T-helper 1 cell treated with Interleukin-12 subunit alpha and Interleukin-12 subunit beta and Interleukin-4 antibody, amounts not matched to agents 30 μg/mL and 1 μg/mL, for 36 hours (primary cell): ENCODE data around the gene GOSR2.
"Not testable (repeated sequence)": the region's sequence is repeated elsewhere in the genome, so short reads cannot be mapped to it uniquely, and the experiment has no call there.

ENCODE experiments used
- H3K27ac Mint-ChIP-seq: one replicate; pipeline ENCODE4 v1.8.0; 2021; ENCODE audit warnings: mild to moderate bottlenecking, mixed read lengths
- H3K27me3 Mint-ChIP-seq: one replicate; pipeline ENCODE4 v1.8.0; 2021; ENCODE audit warnings: low read depth, mixed read lengths
- H3K36me3 Mint-ChIP-seq: one replicate; pipeline ENCODE4 v1.8.0; 2021; ENCODE audit warnings: low read depth, mixed read lengths
- H3K4me1 Mint-ChIP-seq: one replicate; pipeline ENCODE4 v1.8.0; 2021; ENCODE audit warnings: low read depth, mixed read lengths
- H3K4me3 Mint-ChIP-seq: one replicate; pipeline ENCODE4 v1.8.0; 2021; ENCODE audit warnings: mild to moderate bottlenecking, moderate library complexity, mixed read lengths
- H3K9me3 Mint-ChIP-seq: one replicate; pipeline ENCODE4 v1.8.0; 2021; ENCODE audit warnings: mixed read lengths

GOSR2 gene

GRCh38 chr17:46977348-46977747, 54.4 kb downstream of the GOSR2 start:
- Mint-ChIP-seq H3K9me3 (no peaks in the 10 kb centered on the region), H3K4me3 (no peak overlapping the region), H3K27ac (no peak overlapping the region), H3K27me3 (peaks cover 55% of the 10 kb centered on the region), H3K4me1 (peaks cover 6% of the 10 kb centered on the region), H3K36me3 (no peaks in the 10 kb centered on the region)

GRCh38 chr17:46977750-46978488, 55.0 kb downstream of the GOSR2 start:
- no peaks in the 10 kb centered on the region for H3K9me3 Mint-ChIP-seq
- H3K27me3 Mint-ChIP-seq: peaks cover 58% of the 10 kb centered on the region
- no peaks in the 10 kb centered on the region for H3K36me3 Mint-ChIP-seq
- peaks cover 6% of the 10 kb centered on the region for H3K4me1 Mint-ChIP-seq
- H3K27ac Mint-ChIP-seq: no peak overlapping the region
- peak overlapping the region; percentile 55 for H3K4me3 Mint-ChIP-seq

- H3K4me3 Mint-ChIP-seq: peak overlapping the region; percentile 55
- H3K9me3 Mint-ChIP-seq: no peaks in the 10 kb centered on the region
- peaks cover 58% of the 10 kb centered on the region for H3K27me3 Mint-ChIP-seq
- no peak overlapping the region for H3K27ac Mint-ChIP-seq
- H3K36me3 Mint-ChIP-seq: no peaks in the 10 kb centered on the region
- H3K4me1 Mint-ChIP-seq: peaks cover 6% of the 10 kb centered on the region
Measured at GRCh38 chr17:46978489-46979146, 55.7 kb downstream of the GOSR2 start.

- H3K27me3 Mint-ChIP-seq: peaks cover 55% of the 10 kb centered on the region
- no peak within 1 kb of the TSS for H3K27ac Mint-ChIP-seq
- no peaks in the 10 kb centered on the region for H3K36me3 Mint-ChIP-seq
- H3K9me3 Mint-ChIP-seq: no peaks in the 10 kb centered on the region
- peaks cover 6% of the 10 kb centered on the region for H3K4me1 Mint-ChIP-seq
- H3K4me3 Mint-ChIP-seq: peak within 1 kb of the TSS; percentile 55
Measured at GRCh38 chr17:46979147-46979863, 56.3 kb downstream of the GOSR2 start, which contains the start of gene RPRML. Gene RPRML (minus strand): TSS chr17:46979253. CDS start chr17:46979007, 246 bp downstream.

GRCh38 chr17:46982577-46982976, 59.6 kb downstream of the GOSR2 start:
- Mint-ChIP-seq H3K4me3 (no peak overlapping the region), H3K27ac (no peak overlapping the region), H3K9me3 (no peaks in the 10 kb centered on the region), H3K4me1 (peaks cover 6% of the 10 kb centered on the region), H3K27me3 (peaks cover 38% of the 10 kb centered on the region), H3K36me3 (no peaks in the 10 kb centered on the region)

- H3K4me1 Mint-ChIP-seq: no peaks in the 10 kb centered on the region
- peaks cover 29% of the 10 kb centered on the region for H3K27me3 Mint-ChIP-seq
Measured at GRCh38 chr17:46983782-46984181, 60.8 kb downstream of the GOSR2 start.

GRCh38 chr17:46984341-46984740, 61.4 kb downstream of the GOSR2 start:
- H3K27ac Mint-ChIP-seq: no peak overlapping the region
- H3K9me3 Mint-ChIP-seq: no peaks in the 10 kb centered on the region
- no peaks in the 10 kb centered on the region for H3K36me3 Mint-ChIP-seq
- no peaks in the 10 kb centered on the region for H3K4me1 Mint-ChIP-seq
- H3K4me3 Mint-ChIP-seq: no peak overlapping the region
- peaks cover 27% of the 10 kb centered on the region for H3K27me3 Mint-ChIP-seq

More at GRCh38 chr17:46983782-46984181, 60.8 kb downstream of the GOSR2 start:
- Mint-ChIP-seq H3K36me3 (no peaks in the 10 kb centered on the region), H3K27ac (no peak overlapping the region), H3K9me3 (no peaks in the 10 kb centered on the region), H3K4me3 (no peak overlapping the region)

GRCh38 chr17:46984892-46985291, 61.9 kb downstream of the GOSR2 start:
- Mint-ChIP-seq H3K9me3 (no peaks in the 10 kb centered on the region), H3K27ac (no peak overlapping the region), H3K4me3 (no peak overlapping the region), H3K27me3 (peaks cover 22% of the 10 kb centered on the region), H3K4me1 (no peaks in the 10 kb centered on the region), H3K36me3 (no peaks in the 10 kb centered on the region)

GRCh38 chr17:46986366-46986765, 63.4 kb downstream of the GOSR2 start:
- H3K27me3 Mint-ChIP-seq: peaks cover 15% of the 10 kb centered on the region
- H3K27ac Mint-ChIP-seq: no peak overlapping the region
- no peaks in the 10 kb centered on the region for H3K9me3 Mint-ChIP-seq
- H3K36me3 Mint-ChIP-seq: no peaks in the 10 kb centered on the region
- no peak overlapping the region for H3K4me3 Mint-ChIP-seq
- H3K4me1 Mint-ChIP-seq: no peaks in the 10 kb centered on the region

- not testable (repeated sequence) for H3K27me3 Mint-ChIP-seq, H3K9me3 Mint-ChIP-seq, H3K4me1 Mint-ChIP-seq, H3K27ac Mint-ChIP-seq, H3K4me3 Mint-ChIP-seq, H3K36me3 Mint-ChIP-seq
Measured at GRCh38 chr17:46987927-46988326, 65.0 kb downstream of the GOSR2 start.

GRCh38 chr17:46989637-46990431, 66.9 kb downstream of the GOSR2 start:
- Mint-ChIP-seq H3K36me3 (no peaks in the 10 kb centered on the region), H3K9me3 (no peaks in the 10 kb centered on the region), H3K27me3 (peaks cover 6% of the 10 kb centered on the region), H3K4me3 (no peak overlapping the region), H3K27ac (no peak overlapping the region), H3K4me1 (no peaks in the 10 kb centered on the region)

- Mint-ChIP-seq H3K27me3 (peaks cover 6% of the 10 kb centered on the region), H3K4me3 (no peak overlapping the region), H3K27ac (no peak overlapping the region), H3K4me1 (no peaks in the 10 kb centered on the region), H3K36me3 (no peaks in the 10 kb centered on the region), H3K9me3 (no peaks in the 10 kb centered on the region)
Measured at GRCh38 chr17:46991617-46992016, 68.7 kb downstream of the GOSR2 start.
